Measurements from ENCODE around the gene SQSTM1. TPM values are rescaled to one million over a fixed set of nuclear protein-coding genes. Genes with fewer than 3 reads are reported as not detected.

Gene SQSTM1
- 121 and 166 TPM in 2 replicates for total RNA-seq

GRCh38 chr5:179820483-179821297 is at the start of gene SQSTM1:
TSS of gene SQSTM1 (plus strand) at chr5:179820905. CDS start at chr5:179820937, 32 bp downstream.

GRCh38 chr5:179793468-179794139 is 27.1 kb upstream of the SQSTM1 start, which contains the start of gene LTC4S:
TSS of gene LTC4S (plus strand) at chr5:179793986. CDS start at chr5:179794081, 95 bp downstream.

GRCh38 chr5:179806250-179807048 is 14.3 kb upstream of the SQSTM1 start, which contains the start of gene MGAT4B:
TSS of gene MGAT4B (minus strand) at chr5:179806866. CDS start at chr5:179806583, 283 bp downstream.

GRCh38 chr5:179858586-179859427 is 38.1 kb downstream of the SQSTM1 start, which contains the start of gene MRNIP:
TSS of gene MRNIP (minus strand) at chr5:179858817. CDS start at chr5:179858796, 21 bp downstream.

Small RNAs within 50 kb of the gene (small RNA-seq; reads per million reads assigned to genes)
- gene MIR1229 (not detected), gene RF00019 (not detected)

Other genes starting within 250 kb of the SQSTM1 start
- gene HNRNPH1, start 197.2 kb upstream of the SQSTM1 start, total RNA-seq = 384 and 639 TPM in 2 replicates
- gene CBY3, start 139.9 kb upstream of the SQSTM1 start, total RNA-seq = 0.39 TPM in 1 of 2 replicates, not detected in the other
- 438 and 620 TPM in 2 replicates for gene CANX, start 121.9 kb upstream of the SQSTM1 start, total RNA-seq
- gene MAML1, start 88.1 kb upstream of the SQSTM1 start, total RNA-seq = 11.0 and 13.3 TPM in 2 replicates
- gene LTC4S, start 26.9 kb upstream of the SQSTM1 start, total RNA-seq = 1.2 TPM in 1 of 2 replicates, not detected in the other
- 79.7 and 99.2 TPM in 2 replicates for gene MGAT4B, start 14.0 kb upstream of the SQSTM1 start, total RNA-seq
- gene MRNIP, start 37.9 kb downstream of the SQSTM1 start, total RNA-seq = 6.2 and 26.7 TPM in 2 replicates
- 64.0 and 96.6 TPM in 2 replicates for gene TBC1D9B, start 87.0 kb downstream of the SQSTM1 start, total RNA-seq

Measured in placental epithelial cell (primary cell).